Adrenal gland (tissue), 12 donors: ENCODE results near the gene ZC3H7A. TPM values are rescaled to one million over a fixed set of nuclear protein-coding genes. Genes with fewer than 3 reads are reported as not detected.

ENCODE experiments used
- DNase-seq, 7 donors: peaks; one replicate each; pipeline ENCODE4 v3.0.0-alpha.2; 2019 to 2020
- H3K27ac ChIP-seq, 5 donors: fragments of 200-600 bp; sonication (generic) in 4 of 5; 1 replicate in 3 of 5; 2 replicates in 2 of 5; pipeline versions ENCODE4 v1.5.1 to v1.8.0; 2016 to 2020; ENCODE audit warnings: mild to moderate bottlenecking in 1 of 5
- H3K27me3 ChIP-seq: fragments of 200-600 bp; 2 replicates; pipeline ENCODE4 v1.8.0; 2021
- H3K36me3 ChIP-seq, 2 donors: fragments of 200-600 bp; replicated peaks in 1 of 2; 1 replicate in 1 of 2; 2 replicates in 1 of 2; pipeline versions ENCODE4 v1.5.1 to v1.8.0; 2018 to 2022
- H3K4me1 ChIP-seq, 2 donors: fragments of 200-600 bp; replicated peaks in 1 of 2; 1 replicate in 1 of 2; 2 replicates in 1 of 2; pipeline versions ENCODE4 v1.5.1 to v1.8.0; 2018 to 2021
- H3K4me3 ChIP-seq, 4 donors: fragments of 200-600 bp; sonication (generic) in 3 of 4; one replicate each; pipeline ENCODE4 v1.5.1; 2016 to 2018
- H3K9me3 ChIP-seq, 3 donors: fragments of 200-600 bp; sonication (generic) in 1 of 3; replicated peaks in 1 of 3; 1 replicate in 2 of 3; 2 replicates in 1 of 3; pipeline versions ENCODE4 v1.5.1 to v1.8.0; 2016 to 2021
- CTCF ChIP-seq, 6 experiments: fragments of 450-650 bp in 4 of 6; fragments of 200-600 bp in 2 of 6; sonication (generic) in 1 of 6; IDR thresholded peaks; 1 replicate in 5 of 6; 2 replicates in 1 of 6; pipeline versions ENCODE4 v1.5.1 to v1.8.0; 2016 to 2021; ENCODE audit warnings: antibody characterized with exemption in 6 of 6, mild to moderate bottlenecking in 2 of 6, moderate library complexity in 1 of 6
- POLR2A ChIP-seq, 2 donors: fragments of 450-650 bp; IDR thresholded peaks; one replicate each; pipeline ENCODE4 v1.6.1; 2017; ENCODE audit warnings: antibody characterized with exemption in 2 of 2, mild to moderate bottlenecking in 2 of 2, moderate library complexity in 1 of 2
- WGBS, 4 donors: extraction: QIAGEN DNeasy Blood & Tissue Kit in 2 of 4; methylation state at CpG; one replicate each; pipeline versions ENCODE4 v1.1.5 to v1.1.7; 2013 to 2017; 5-methylcytosine and 5-hydroxymethylcytosine counted together
- intact Hi-C, 2 donors: fragments of 100-400 bp; cut with DNase I; formaldehyde crosslinking; loops; one replicate each; pipeline versions ENCODE4 v1.14.1 to v1.15.0; 2022 to 2023
- polyA plus RNA-seq, 3 donors: library from polyadenylated mRNA; stranded (reverse); fragments of 200-250 nt in 2 of 3; fragments of 350-450 nt in 1 of 3; fragmentation: Illumina TruSeq in 1 of 3; extraction: RNeasy Lipid Tissue Mini Kit (QIAGEN cat#74804) in 1 of 3; gene quantifications; one replicate each; pipeline ENCODE4 v1.2.3, GENCODE V29; 2013 to 2014
- small RNA-seq, 2 donors: library from RNA; depleted of rRNA; stranded (forward); fragments of <200 nt; gene quantifications; one replicate each; pipeline ENCODE3, GENCODE V24; 2016
- total RNA-seq, 9 donors: library from RNA; depleted of rRNA in 4 of 9; stranded (reverse); fragments of >200 nt in 4 of 9; fragments of 120-200 nt in 1 of 9; fragmentation: NEBNext Ultra II Directional in 1 of 9; extraction: Animal tissue kit (Norgen Biotek cat#: 25700) in 1 of 9; gene quantifications; one replicate each; pipeline versions ENCODE4 v1.1.0 to v1.2.4, GENCODE V29; 2013 to 2023
- donor health status: healthy with polysubstance abuse.
- donor health status: Bipolar disorder and iron deficiency.
- donor health status: DM: yes; HTN: yes; CAD: no.
- donor health status: DM: no; HTN: no; CAD: no.
- donor health status: DM: no; HTN: no; CAD: no.
- donor health status: DM: yes; HTN: yes; CAD: no.

Gene ZC3H7A
- total and polyA plus RNA-seq, 12 donors = 31.1 to 83.9 (median 43.0) TPM

- intact Hi-C loops = no loop called here
- H3K27me3 ChIP-seq = no peaks in the 10 kb centered on the region
- peaks cover 15 to 46% of the 10 kb centered on the region in 2 donors for H3K4me1 ChIP-seq
- no peak for TF ChIP-seq POLR2A (IDR thresholded peaks at IDR 0.05)
- TF ChIP-seq CTCF (IDR thresholded peaks at IDR 0.05) = no peak
- H3K36me3 ChIP-seq = peaks cover 0 to 9% of the 10 kb centered on the region in 2 donors
- peak in 4 of 7 donors; percentile 45 to 58 (median 52) for DNase-seq
- peak overlapping the region in 3 of 5 donors; percentile 33 to 69 (median 39) for H3K27ac ChIP-seq
- 58 to 80% (median 72%) methylated on average over 2 to 5 of the region's 5 CpGs for WGBS, 4 donors
- H3K4me3 ChIP-seq = no peak overlapping the region
- H3K9me3 ChIP-seq = no peaks in the 10 kb centered on the region
Observed at GRCh38 chr16:11706180-11706742, 90.8 kb downstream of the ZC3H7A start.

- TF ChIP-seq POLR2A (IDR thresholded peaks at IDR 0.05) (peak in 1 of 2 donors; percentile 11), CTCF (IDR thresholded peaks at IDR 0.05) (no peak)
- Histone ChIP-seq H3K4me1 (peaks cover 15 to 44% of the 10 kb centered on the region in 2 donors), H3K27me3 (no peaks in the 10 kb centered on the region), H3K9me3 (no peaks in the 10 kb centered on the region), H3K4me3 (no peak overlapping the region), H3K27ac (peak overlapping the region in 2 of 5 donors; percentile 39 to 69), H3K36me3 (peaks cover 0 to 1% of the 10 kb centered on the region in 2 donors)
- intact Hi-C loops = no loop called here
- DNase-seq = no peak
- WGBS, 4 donors = 32 to 43% (median 33%) methylated on average over 6 of the region's 6 CpGs
Observed at GRCh38 chr16:11705311-11706025, 91.6 kb downstream of the ZC3H7A start.

Small RNAs within 50 kb of the gene (small RNA-seq; reads per million reads assigned to genes)
- gene RF00017 = 0 reads per million in 2 donors

Other genes with a start within 250 kb of the ZC3H7A start
- 10 to 100 TPM; 17.3 to 83.2 (median 58.9) TPM for gene LITAF, start 210.3 kb downstream of the ZC3H7A start, total RNA-seq
- 10 to 100 TPM; 23.1 to 75.5 (median 35.2) TPM for gene LITAF, start 210.3 kb downstream of the ZC3H7A start, polyA plus RNA-seq
- gene SNN, start 128.8 kb downstream of the ZC3H7A start, total RNA-seq = 10 to 100 TPM; 29.5 to 94.7 (median 40.9) TPM
- 10 to 100 TPM; 10.5 to 53.2 (median 19.0) TPM for gene SNN, start 128.8 kb downstream of the ZC3H7A start, polyA plus RNA-seq
- 10 to 100 TPM; 33.5 to 68.4 (median 46.6) TPM for gene TXNDC11, start 54.4 kb downstream of the ZC3H7A start, total RNA-seq
- 10 to 100 TPM; 51.2 to 78.1 (median 57.4) TPM for gene TXNDC11, start 54.4 kb downstream of the ZC3H7A start, polyA plus RNA-seq
- 100 to 1,000 TPM in 8 of 9 donors, 10 to 100 TPM in 1; 90.6 to 511 (median 132) TPM for gene RSL1D1, start 54.3 kb upstream of the ZC3H7A start, total RNA-seq
- gene RSL1D1, start 54.3 kb upstream of the ZC3H7A start, polyA plus RNA-seq = 100 to 1,000 TPM in 1 of 3 donors, 10 to 100 TPM in 2; 40.1 to 364 (median 43.1) TPM
- gene GSPT1, start 118.7 kb upstream of the ZC3H7A start, total RNA-seq = 100 to 1,000 TPM in 5 of 9 donors, 10 to 100 TPM in 4; 55.2 to 188 (median 113) TPM
- 100 to 1,000 TPM in 1 of 3 donors, 10 to 100 TPM in 2; 21.1 to 246 (median 23.3) TPM for gene GSPT1, start 118.7 kb upstream of the ZC3H7A start, polyA plus RNA-seq
- 1 to 10 TPM; 1.6 to 7.4 (median 4.1) TPM for gene NPIPB2, start 144.8 kb upstream of the ZC3H7A start, total RNA-seq
- 10 to 100 TPM in 2 of 3 donors, 1 to 10 TPM in 1; 4.6 to 21.2 (median 10.0) TPM for gene NPIPB2, start 144.8 kb upstream of the ZC3H7A start, polyA plus RNA-seq
- gene TNFRSF17, start 168.0 kb upstream of the ZC3H7A start, total RNA-seq = not detected
- under 1 TPM in 2 of 3 donors, not detected in 1; 0.13 to 0.84 TPM for gene TNFRSF17, start 168.0 kb upstream of the ZC3H7A start, polyA plus RNA-seq
- 10 to 100 TPM in 8 of 9 donors, 1 to 10 TPM in 1; 9.4 to 33.7 (median 18.5) TPM for gene SNX29, start 179.5 kb upstream of the ZC3H7A start, total RNA-seq
- gene SNX29, start 179.5 kb upstream of the ZC3H7A start, polyA plus RNA-seq = 1 to 10 TPM; 2.2 to 7.4 (median 4.7) TPM